GM10266 (cell line): Measurements from ENCODE around the gene CHTF18.

Experiments
- DNase-seq: peaks from one replicate; pipeline ENCODE4 v3.0.0; 2012; ENCODE audit errors: extremely low spot score
- CTCF ChIP-seq: IDR thresholded peaks from 2 replicates; pipeline ENCODE4 v1.5.1; 2012; ENCODE audit warnings: mild to moderate bottlenecking, low read depth; ENCODE audit not compliant: control insufficient read depth, insufficient read depth; ENCODE audit errors: missing control alignments

The CHTF18 gene

GRCh38 chr16:794853-795466 lies 6.5 kb downstream of the CHTF18 start:
- no peak for TF ChIP-seq CTCF

GRCh38 chr16:795580-796229 lies 7.3 kb downstream of the CHTF18 start:
- no peak for DNase-seq
- no peak for TF ChIP-seq CTCF

More at GRCh38 chr16:794853-795466, 6.5 kb downstream of the CHTF18 start:
- DNase-seq: no peak

GRCh38 chr16:796296-797119 lies 8.1 kb downstream of the CHTF18 start:
- no peak for DNase-seq
- TF ChIP-seq CTCF: no peak

- DNase-seq: no peak
- TF ChIP-seq CTCF: no peak
Measured at GRCh38 chr16:797120-797420, 8.7 kb downstream of the CHTF18 start.

- DNase-seq: no peak
- TF ChIP-seq CTCF: no peak
Measured at GRCh38 chr16:797686-798085, 9.3 kb downstream of the CHTF18 start.

GRCh38 chr16:798666-799065 lies 10.2 kb downstream of the CHTF18 start:
- DNase-seq: no peak

More at GRCh38 chr16:798666-799065, 10.2 kb downstream of the CHTF18 start:
- TF ChIP-seq CTCF: no peak
